Measurements from ENCODE around the gene TTLL13. TPM values are rescaled to one million over a fixed set of nuclear protein-coding genes. Genes with fewer than 3 reads are reported as not detected.
"Not testable (repeated sequence)": the region's sequence is repeated elsewhere in the genome, so short reads cannot be mapped to it uniquely, and the experiment has no call there.

TTLL13 gene
- total RNA-seq, 1 donor from 2014 or later, result not detected

DNA sequence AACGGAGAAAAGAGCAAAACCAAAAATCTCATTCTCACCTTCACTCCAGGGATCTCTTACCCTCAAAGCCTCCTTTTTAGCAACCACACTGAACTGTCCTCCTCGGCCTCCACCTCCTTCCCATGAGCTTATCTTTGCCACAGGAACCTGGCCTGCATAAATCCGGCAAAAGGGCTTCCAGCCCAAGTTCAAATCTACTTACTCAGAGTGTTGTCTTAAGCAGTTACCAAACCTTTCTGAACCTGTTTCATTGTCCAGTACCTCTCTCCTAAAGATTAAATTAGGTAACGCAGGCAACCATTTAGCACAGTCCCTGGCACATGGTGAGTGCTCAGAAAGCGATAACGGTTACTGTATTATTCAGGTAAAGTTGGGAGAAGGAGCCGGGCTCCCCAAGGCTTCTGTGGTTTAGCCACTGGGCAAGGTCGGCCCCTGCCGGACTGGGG lies 16.4 kb upstream of the TTLL13 start:
- DNase-seq (ENCODE audit: missing footprints) (peak; percentile 85), ATAC-seq (no peak)
- intact Hi-C loops (cut with DNase I), result loop anchor here (5.0 kb wide), 2 partner anchors 56 to 131 kb away; partner anchors contain the start of gene IDH2

DNA sequence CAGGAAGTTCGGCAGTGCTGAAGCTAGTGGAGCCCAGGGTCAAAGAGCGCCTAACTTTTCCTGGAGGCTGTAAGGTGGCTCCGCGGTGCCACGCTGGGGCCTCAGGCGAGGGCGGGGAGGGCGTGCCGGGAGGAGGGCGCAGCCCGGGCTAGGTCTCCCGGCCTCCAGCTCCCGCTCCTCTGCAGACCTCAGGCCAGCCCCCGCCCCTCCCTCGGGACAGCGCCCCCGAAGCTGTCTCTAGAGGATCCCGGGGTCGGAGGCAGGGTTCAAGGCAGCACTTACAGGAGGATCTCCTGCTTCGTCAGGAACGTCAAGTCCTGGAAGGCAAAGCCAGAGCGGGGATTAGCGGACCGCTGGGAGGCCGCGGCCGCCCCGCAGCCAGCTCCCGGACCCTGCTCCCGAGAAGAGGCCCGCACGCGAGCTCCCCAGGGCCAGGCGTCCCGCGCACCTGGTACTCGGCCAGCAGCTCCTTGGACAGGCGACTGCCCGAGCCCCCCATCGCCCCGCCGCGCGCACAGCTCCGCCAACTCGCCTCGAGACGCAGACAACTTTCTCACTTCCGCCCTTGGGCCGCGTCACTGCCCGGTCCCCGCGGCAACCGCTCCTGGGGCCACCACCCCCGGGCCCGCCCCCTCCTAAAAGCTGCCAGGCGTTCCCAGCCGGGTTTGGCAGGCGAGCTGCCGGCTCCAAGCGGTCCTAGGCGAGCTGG lies 15.8 kb upstream of the TTLL13 start, which contains the start of gene CIB1:
Gene CIB1, minus strand, starts transcription at position 555 of the 709 bp plus-strand sequence. Its CDS starts 56 bp downstream, at position 499.
- intact Hi-C loops (cut with DNase I), result loop anchor here (2.0 to 5.0 kb wide), 3 partner anchors 31 to 131 kb away; partner anchors contain the start of genes IDH2 and NGRN
- DNase-seq (ENCODE audit: missing footprints) (peak; percentile 99), ATAC-seq (peak; percentile 96)

- ATAC-seq (no peak), DNase-seq (ENCODE audit: missing footprints) (no peak)
- intact Hi-C loops (cut with DNase I), result loop anchor here (2.0 to 5.0 kb wide), 3 partner anchors 30 to 132 kb away; partner anchors contain the start of genes IDH2 and NGRN
Observed at GRCh38 chr15:90234096-90234988, 15.0 kb upstream of the TTLL13 start, which contains the start of gene GDPGP1. GDPGP1 (plus strand) TSS chr15:90234209; CDS start chr15:90240909, 6,700 bp downstream.

DNA sequence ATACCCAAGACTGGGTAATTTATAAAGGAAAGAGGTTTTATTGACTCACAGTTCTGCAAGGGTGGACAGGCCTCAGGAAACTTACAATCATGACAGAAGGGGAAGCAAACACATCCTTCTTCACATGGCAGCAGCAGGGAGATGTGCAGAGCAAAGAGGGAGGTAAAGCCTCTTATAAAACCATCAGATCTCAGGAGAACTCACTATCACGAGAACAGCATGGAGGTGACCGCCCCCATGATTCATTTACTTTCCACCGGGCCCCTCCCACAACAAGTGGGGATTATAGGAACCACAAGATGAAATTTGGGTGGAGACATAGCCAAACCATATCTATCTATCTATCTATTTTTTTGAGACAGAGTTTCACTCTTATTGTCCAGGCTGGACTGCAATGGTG lies 10.0 kb upstream of the TTLL13 start:
- DNase-seq (ENCODE audit: missing footprints) (no peak), ATAC-seq (no peak)
- intact Hi-C loops (cut with DNase I), result no loop called here

- no peak for DNase-seq (ENCODE audit: missing footprints)
- intact Hi-C loops (cut with DNase I), result no loop called here
- ATAC-seq, result no peak
Observed at GRCh38 chr15:90240856-90241255, 8.5 kb upstream of the TTLL13 start.

DNA sequence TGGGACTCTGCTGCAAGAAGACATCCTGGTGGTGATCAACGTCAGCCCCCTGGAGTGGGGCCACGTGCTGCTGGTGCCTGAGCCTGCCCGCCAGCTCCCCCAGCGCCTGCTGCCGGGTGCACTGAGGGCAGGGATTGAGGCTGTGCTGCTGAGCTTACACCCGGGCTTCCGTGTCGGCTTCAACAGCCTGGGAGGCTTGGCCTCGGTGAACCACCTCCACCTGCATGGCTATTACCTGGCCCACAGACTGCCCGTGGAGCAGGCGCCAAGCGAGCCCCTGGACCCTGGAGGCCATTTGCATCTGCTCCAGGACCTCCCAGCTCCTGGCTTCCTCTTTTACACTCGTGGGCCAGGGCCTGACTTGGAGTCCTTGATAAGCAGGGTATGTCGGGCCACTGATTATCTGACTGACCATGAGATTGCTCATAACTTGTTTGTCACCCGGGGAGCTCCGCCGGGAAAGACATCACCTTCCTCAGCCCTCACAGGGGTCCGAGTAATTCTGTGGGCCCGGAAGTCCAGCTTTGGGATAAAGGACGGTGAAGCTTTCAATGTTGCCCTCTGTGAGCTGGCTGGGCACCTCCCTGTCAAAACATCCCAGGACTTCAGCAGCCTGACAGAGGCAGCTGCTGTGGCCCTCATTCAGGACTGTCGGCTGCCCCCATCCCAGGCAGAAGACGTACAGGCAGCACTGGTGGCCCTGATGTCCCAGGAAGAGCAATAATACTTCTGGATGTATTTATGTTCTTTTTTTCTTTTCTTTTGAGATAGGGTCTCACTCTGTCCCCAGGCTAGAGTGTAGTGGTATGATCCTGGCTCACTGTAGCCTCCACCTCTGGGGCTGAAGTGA lies 7.8 kb upstream of the TTLL13 start:
- intact Hi-C loops (cut with DNase I), result no loop called here
- DNase-seq (ENCODE audit: missing footprints) (no peak), ATAC-seq (peak; percentile 72)

DNA sequence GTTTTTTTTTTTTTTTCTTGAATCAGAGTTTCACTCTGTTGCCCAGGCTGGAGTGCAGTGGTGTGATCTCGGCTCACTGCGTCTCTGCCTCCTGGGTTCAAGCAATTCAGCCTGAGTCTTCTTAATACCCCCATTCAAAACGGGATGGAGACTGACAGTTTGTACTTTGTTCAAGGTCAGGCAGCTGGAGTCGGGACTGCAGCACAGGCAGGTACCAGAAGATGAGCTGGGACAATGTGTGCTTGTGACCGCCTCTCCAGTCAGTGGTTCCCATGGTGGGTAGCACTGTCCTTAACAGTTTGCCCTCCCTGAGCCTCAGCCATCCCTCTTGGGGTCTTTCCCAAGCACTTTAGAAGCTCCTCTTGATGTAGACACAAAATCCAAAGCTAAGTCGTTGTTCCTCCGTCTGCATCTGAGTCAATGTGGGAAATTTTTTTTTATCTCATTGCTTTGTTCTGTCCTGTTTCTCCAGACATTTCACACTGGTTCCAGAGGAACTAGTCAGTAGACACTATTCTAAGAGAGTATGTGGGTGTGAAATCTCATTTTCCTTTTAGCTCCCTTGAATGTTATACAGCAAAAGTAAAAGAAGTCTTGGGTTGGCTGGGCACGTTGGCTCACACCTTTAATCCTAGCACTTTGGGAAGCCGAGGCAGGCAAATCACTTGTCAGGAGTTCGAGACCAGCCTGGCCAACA lies 5.3 kb upstream of the TTLL13 start:
- ATAC-seq (no peak), DNase-seq (ENCODE audit: missing footprints) (no peak)
- intact Hi-C loops (cut with DNase I), result no loop called here

GRCh38 chr15:90248789-90249202 lies 560 bp upstream of the TTLL13 start:
- intact Hi-C loops (cut with DNase I), result no loop called here
- ATAC-seq, result peak; percentile 77
- DNase-seq (ENCODE audit: missing footprints), result no peak

- intact Hi-C loops (cut with DNase I), result no loop called here
- ATAC-seq (no peak), DNase-seq (ENCODE audit: missing footprints) (no peak)
Observed at GRCh38 chr15:90257776-90258175, 8.4 kb downstream of the TTLL13 start.

DNA sequence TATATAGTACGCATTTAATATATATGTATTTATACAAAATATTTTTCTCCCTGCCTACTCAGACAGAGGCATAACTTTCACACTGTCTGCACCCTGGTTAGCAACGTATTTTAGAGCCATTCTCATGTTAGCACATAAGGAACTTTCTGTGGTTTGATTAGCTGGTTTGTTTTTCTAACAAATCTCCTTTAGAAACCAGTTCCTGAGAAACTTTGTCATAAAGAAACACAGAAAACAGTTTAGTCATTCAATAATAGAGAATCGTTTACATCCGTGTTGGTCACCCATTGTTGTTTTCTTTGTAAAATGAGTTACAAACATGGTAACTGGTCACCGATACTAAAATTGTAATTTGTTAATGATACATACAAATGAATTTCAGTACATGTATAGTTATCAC lies 10.2 kb downstream of the TTLL13 start:
- DNase-seq (ENCODE audit: missing footprints) (no peak), ATAC-seq (no peak)
- intact Hi-C loops (cut with DNase I), result no loop called here

DNA sequence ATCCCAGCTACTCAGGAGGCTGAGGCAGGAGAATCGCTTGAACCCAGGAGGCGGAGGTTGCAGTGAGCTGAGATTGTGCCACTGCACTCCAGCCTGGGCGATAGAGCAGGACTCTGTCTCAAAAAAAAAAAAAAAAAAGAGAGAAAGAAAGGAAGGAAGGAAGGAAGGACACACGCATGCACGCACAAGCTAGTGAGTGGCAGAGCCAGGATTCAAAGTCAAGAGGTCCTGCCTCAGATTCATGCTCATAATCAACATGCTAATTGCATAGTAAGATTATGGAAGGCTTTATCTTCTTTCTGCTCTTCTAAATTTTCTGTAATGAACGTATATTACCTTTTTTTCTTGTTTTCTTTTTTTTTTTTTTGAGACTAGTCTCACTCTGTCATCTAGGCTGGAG lies 11.4 kb downstream of the TTLL13 start:
- intact Hi-C loops (cut with DNase I); ATAC-seq; DNase-seq (ENCODE audit: missing footprints): not testable (repeated sequence)

DNA sequence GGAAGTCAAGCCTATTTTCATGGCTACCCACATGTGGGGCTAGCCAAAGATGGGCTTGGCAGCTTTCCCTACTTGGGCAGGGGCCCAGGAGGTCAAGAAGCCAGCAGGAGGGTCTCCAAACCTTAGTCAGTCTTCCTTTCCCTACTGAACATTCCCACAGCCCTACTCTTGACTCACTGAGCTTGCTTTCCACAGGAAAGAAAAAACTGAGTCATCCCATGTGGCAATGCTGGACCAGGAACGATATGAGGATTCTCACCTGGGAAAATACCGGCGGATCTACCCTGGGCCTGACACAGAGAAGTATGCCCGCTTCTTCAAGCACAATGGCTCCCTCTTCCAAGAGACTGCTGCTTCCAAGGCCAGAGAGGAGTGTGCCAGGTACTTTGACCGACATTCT lies 12.5 kb downstream of the TTLL13 start:
- intact Hi-C loops (cut with DNase I), result no loop called here
- DNase-seq (ENCODE audit: missing footprints), result no peak

DNA sequence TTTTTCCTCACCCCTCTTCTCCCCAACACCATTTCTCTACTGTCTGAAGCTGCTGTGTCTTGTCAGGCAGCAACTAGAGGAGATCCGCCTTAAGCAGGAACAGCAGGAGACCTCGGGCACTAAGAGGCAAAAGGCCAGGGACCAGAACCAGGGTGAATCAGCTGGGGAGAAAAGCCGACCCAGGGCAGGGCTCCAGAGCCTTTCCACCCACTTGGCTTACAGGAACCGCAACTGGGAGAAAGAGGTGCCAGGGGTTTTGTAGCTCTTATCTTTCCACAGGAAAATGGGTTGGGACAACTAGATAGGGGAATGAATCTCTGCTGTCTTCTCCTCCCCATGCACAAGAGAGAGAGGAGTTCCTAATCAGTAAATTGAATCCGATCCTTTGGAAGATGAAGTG lies 13.1 kb downstream of the TTLL13 start:
- no peak for ATAC-seq
- no peak for DNase-seq (ENCODE audit: missing footprints)
- intact Hi-C loops (cut with DNase I), result no loop called here

More for the DNA sequence above, 12.5 kb downstream of the TTLL13 start:
- ATAC-seq, result no peak

GRCh38 chr15:90264671-90265070 lies 15.3 kb downstream of the TTLL13 start:
- DNase-seq (ENCODE audit: missing footprints), result no peak
- intact Hi-C loops (cut with DNase I), result loop anchor here (2.0 kb wide), 1 partner anchor 30 kb away; the partner anchor contains the start of gene GDPGP1
- no peak for ATAC-seq

DNA sequence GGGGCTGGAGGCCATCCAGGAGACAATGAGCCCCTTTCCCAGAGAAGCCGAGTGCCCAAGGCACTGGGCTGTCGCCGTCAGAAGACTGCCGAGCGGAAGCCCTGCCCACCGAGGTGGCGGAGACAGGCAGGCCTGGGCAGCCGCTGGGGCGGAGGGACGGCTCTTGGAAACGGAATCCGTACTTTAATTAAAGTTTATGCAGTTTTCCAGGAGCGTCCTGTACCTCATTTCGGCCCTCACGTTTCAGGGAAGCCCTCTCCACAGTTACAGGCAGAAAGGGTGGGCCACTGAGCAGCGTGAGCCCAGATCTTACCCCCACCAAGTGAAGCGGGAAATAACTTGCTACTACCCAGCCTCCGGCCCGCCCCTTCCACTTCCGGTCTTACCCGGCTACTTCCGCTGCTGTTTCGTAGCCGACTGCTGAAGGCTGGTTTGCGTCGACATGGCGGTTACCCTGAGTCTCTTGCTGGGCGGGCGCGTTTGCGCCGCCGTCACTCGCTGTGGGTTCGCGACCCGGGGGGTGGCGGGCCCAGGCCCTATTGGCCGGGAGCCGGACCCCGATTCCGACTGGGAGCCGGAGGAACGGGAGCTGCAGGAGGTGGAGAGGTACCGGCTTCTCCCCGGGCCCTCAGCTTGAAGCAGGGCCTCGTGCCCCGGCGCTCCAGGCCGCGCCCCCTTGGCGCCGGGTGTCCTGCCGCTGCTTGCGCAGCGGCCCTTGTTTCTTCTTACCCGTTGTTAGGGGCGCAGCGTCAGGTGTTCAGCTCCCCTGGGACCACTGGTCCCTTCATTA lies 16.1 kb downstream of the TTLL13 start, which contains the start of gene NGRN:
Gene NGRN, plus strand, starts transcription at position 402 of the 790 bp plus-strand sequence. Its CDS starts 41 bp downstream, at position 443.
- peak; percentile 95 for DNase-seq (ENCODE audit: missing footprints)
- intact Hi-C loops (cut with DNase I), result loop anchor here (2.0 kb wide), 1 partner anchor 31 kb away; the partner anchor contains the start of gene GDPGP1
- ATAC-seq, result peak; percentile 97

DNA sequence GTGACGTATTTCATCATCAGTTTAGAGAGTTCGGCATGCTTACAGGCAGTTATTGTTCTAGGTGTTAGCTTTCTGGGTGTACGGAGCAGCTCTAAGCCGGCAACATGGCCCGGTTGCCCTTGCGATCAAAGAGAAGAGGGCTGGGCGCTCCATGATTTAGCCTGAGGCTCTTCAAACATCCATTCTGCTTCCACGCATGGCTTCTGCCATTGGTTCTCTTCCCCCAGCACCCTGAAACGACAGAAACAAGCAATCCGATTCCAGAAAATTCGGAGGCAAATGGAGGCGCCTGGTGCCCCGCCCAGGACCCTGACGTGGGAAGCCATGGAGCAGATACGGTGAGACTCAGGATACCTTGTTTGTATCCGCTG lies 16.7 kb downstream of the TTLL13 start:
- ATAC-seq (peak; percentile 15), DNase-seq (ENCODE audit: missing footprints) (no peak)
- intact Hi-C loops (cut with DNase I), result no loop called here

DNA sequence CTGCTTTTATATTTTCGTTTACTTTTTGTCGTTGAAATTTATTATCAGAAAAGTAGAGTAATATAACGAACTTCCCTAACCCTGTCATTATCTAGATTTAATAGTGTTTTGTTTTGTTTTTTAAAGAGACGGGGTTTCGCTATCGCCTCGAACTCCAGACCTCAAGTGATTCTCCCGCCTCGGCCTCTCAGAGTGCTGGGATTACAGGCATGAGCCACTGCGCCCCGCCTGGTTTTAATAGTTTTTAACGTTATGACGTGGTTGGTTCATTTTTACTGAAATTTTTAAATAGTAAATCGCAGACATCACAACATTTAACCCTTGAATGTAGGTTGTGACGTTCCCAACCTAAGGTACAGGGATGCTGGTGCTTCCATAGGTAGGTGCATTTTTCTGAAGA lies 17.1 kb downstream of the TTLL13 start:
- DNase-seq (ENCODE audit: missing footprints) (no peak), ATAC-seq (no peak)
- intact Hi-C loops (cut with DNase I), result no loop called here

All from Right ventricle myocardium inferior (tissue), 1 donor.